ENCODE measurements around the gene MRPS21. TPM values are rescaled to one million over a fixed set of nuclear protein-coding genes. Genes with fewer than 3 reads are reported as not detected.

The MRPS21 gene
- total and polyA plus RNA-seq, 2 experiments from 2014 or later: 89.9 to 126 TPM

DNA sequence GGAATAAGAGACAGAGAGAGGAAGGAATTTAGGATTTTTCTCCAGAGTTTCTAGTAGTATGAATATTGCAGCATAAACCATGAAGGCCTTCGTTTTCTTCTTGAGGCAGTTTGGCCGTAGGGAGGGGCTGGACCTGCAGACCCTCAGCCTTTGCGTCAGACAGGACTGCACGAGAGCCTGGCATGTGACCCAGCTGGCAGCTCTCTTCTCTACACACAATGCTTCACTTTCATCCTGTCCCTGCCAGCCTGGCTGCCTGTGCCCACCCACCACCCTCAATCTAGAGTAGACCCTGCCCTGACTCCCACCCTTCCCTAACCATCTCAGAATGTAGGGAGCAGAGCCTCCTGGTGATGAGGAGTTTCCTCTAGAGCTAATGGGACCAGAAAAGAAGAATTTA is 34.4 kb upstream of the MRPS21 start:
- no peaks in the 10 kb centered on the region for H3K27me3 ChIP-seq
- H3K9me3 ChIP-seq (ENCODE audit: low read depth): no peaks in the 10 kb centered on the region
- TF ChIP-seq, protein P1, sequence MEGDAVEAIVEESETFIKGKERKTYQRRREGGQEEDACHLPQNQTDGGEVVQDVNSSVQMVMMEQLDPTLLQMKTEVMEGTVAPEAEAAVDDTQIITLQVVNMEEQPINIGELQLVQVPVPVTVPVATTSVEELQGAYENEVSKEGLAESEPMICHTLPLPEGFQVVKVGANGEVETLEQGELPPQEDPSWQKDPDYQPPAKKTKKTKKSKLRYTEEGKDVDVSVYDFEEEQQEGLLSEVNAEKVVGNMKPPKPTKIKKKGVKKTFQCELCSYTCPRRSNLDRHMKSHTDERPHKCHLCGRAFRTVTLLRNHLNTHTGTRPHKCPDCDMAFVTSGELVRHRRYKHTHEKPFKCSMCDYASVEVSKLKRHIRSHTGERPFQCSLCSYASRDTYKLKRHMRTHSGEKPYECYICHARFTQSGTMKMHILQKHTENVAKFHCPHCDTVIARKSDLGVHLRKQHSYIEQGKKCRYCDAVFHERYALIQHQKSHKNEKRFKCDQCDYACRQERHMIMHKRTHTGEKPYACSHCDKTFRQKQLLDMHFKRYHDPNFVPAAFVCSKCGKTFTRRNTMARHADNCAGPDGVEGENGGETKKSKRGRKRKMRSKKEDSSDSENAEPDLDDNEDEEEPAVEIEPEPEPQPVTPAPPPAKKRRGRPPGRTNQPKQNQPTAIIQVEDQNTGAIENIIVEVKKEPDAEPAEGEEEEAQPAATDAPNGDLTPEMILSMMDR (IDR thresholded peaks at IDR 0.05; ENCODE audit: low read depth, low read length): no peak
- peaks cover 3% of the 10 kb centered on the region for H3K36me3 ChIP-seq
- peak overlapping the region; percentile 88 for H3K27ac ChIP-seq
- peak overlapping the region; percentile 61 for H3K4me3 ChIP-seq
- peak in 1 of 2 donors; percentile 46 for DNase-seq (ENCODE audit: low read depth in 1 of 2, low spot score in 1 of 2)
- peaks cover 34% of the 10 kb centered on the region for H3K4me1 ChIP-seq (ENCODE audit: low read depth)

GRCh38 chr1:150259758-150260669 is 33.6 kb upstream of the MRPS21 start:
- no peaks in the 10 kb centered on the region for H3K27me3 ChIP-seq
- TF ChIP-seq, protein P1 (IDR thresholded peaks at IDR 0.05; ENCODE audit: low read depth, low read length): no peak
- peak overlapping the region; percentile 88 for H3K27ac ChIP-seq
- H3K36me3 ChIP-seq: peaks cover 3% of the 10 kb centered on the region
- peaks cover 34% of the 10 kb centered on the region for H3K4me1 ChIP-seq (ENCODE audit: low read depth)
- no peaks in the 10 kb centered on the region for H3K9me3 ChIP-seq (ENCODE audit: low read depth)
- peak overlapping the region; percentile 61 for H3K4me3 ChIP-seq
- peak; percentile 45 to 93 for DNase-seq (ENCODE audit: low read depth in 1 of 2, low spot score in 1 of 2)

GRCh38 chr1:150261367-150261766 is 32.3 kb upstream of the MRPS21 start:
- H3K36me3 ChIP-seq: peaks cover 13% of the 10 kb centered on the region
- DNase-seq (ENCODE audit: low read depth in 1 of 2, low spot score in 1 of 2): no peak

GRCh38 chr1:150262388-150263320 is 31.0 kb upstream of the MRPS21 start:
- TF ChIP-seq, protein P1 (IDR thresholded peaks at IDR 0.05; ENCODE audit: low read depth, low read length): no peak
- H3K27ac ChIP-seq: peak overlapping the region; percentile 17
- H3K27me3 ChIP-seq: no peaks in the 10 kb centered on the region
- peaks cover 20% of the 10 kb centered on the region for H3K4me1 ChIP-seq (ENCODE audit: low read depth)
- H3K4me3 ChIP-seq: no peak overlapping the region
- no peak for DNase-seq (ENCODE audit: low read depth in 1 of 2, low spot score in 1 of 2)
- no peaks in the 10 kb centered on the region for H3K9me3 ChIP-seq (ENCODE audit: low read depth)
- H3K36me3 ChIP-seq: peaks cover 19% of the 10 kb centered on the region

More at GRCh38 chr1:150261367-150261766, 32.3 kb upstream of the MRPS21 start:
- no peaks in the 10 kb centered on the region for H3K27me3 ChIP-seq
- H3K4me1 ChIP-seq (ENCODE audit: low read depth): peaks cover 27% of the 10 kb centered on the region
- TF ChIP-seq, protein P1 (IDR thresholded peaks at IDR 0.05; ENCODE audit: low read depth, low read length): no peak
- H3K27ac ChIP-seq: no peak overlapping the region
- H3K4me3 ChIP-seq: no peak overlapping the region
- H3K9me3 ChIP-seq (ENCODE audit: low read depth): no peaks in the 10 kb centered on the region

GRCh38 chr1:150263549-150263948 is 30.1 kb upstream of the MRPS21 start:
- Histone ChIP-seq H3K27me3 (no peaks in the 10 kb centered on the region), H3K9me3 (ENCODE audit: low read depth) (no peaks in the 10 kb centered on the region), H3K4me1 (ENCODE audit: low read depth) (peaks cover 22% of the 10 kb centered on the region), H3K4me3 (no peak overlapping the region), H3K36me3 (peaks cover 19% of the 10 kb centered on the region), H3K27ac (no peak overlapping the region)
- TF ChIP-seq, protein P1 (IDR thresholded peaks at IDR 0.05; ENCODE audit: low read depth, low read length): no peak
- no peak for DNase-seq (ENCODE audit: low read depth in 1 of 2, low spot score in 1 of 2)

Data from cardiac muscle cell (in vitro differentiated cells and primary cell).